ENCODE results near the gene CAMK4. TPM values are rescaled to one million over a fixed set of nuclear protein-coding genes. Genes with fewer than 3 reads are reported as not detected.

CAMK4 gene
- total and polyA plus RNA-seq, 9 of the 15 experiments (the other 6 are each of a cell fraction or from before 2014, with no cell fraction given), result 0.35 TPM; not detected in 8

- Histone ChIP-seq H3K4me2 (ENCODE audit: insufficient read depth, low read length) (peak overlapping the region; percentile 91), H3K27ac (ENCODE audit: extremely low read depth, low read depth, low read length) (peak overlapping the region; percentile 93), H3K4me1 (replicated peaks in 1 of 2; ENCODE audit: control insufficient read depth in 2 of 2, insufficient read depth in 2 of 2, low read length in 2 of 2) (peaks cover 5 to 29% of the 10 kb centered on the region in 2 experiments; a peak in 4 of 5 replicates), H3K9ac (ENCODE audit: insufficient read depth in 1 of 2, low read depth in 2 of 2, low read length in 2 of 2) (peak overlapping the region; percentile 82 to 90), H3K79me2 (ENCODE audit: control insufficient read depth, insufficient read depth, low read length) (peaks cover 54% of the 10 kb centered on the region), H3K36me3 (ENCODE audit: control insufficient read depth, insufficient read depth, low read length) (peaks cover 16% of the 10 kb centered on the region; the same call in 2 of the 3 replicates), H3K9me3 (replicated peaks; ENCODE audit: control insufficient read depth, insufficient read depth, low read depth, low read length) (no peaks in the 10 kb centered on the region), H3K27me3 (ENCODE audit: control insufficient read depth in 2 of 2, insufficient read depth in 2 of 2, low read length in 2 of 2) (no peaks in the 10 kb centered on the region), H3K9me1 (ENCODE audit: control insufficient read depth, insufficient read depth, low read length) (no peaks in the 10 kb centered on the region), H2AFZ (ENCODE audit: low read depth, low read length) (peak overlapping the region; percentile 92), H4K20me1 (replicated peaks; ENCODE audit: control insufficient read depth, insufficient read depth, low read length) (0 out of 2 replicates have a peak, but pooled peaks cover 12% of the 10 kb centered on the region), H3K4me3 (peak overlapping the region; percentile 82)
- under 1% methylated on average over 30 of the region's 32 CpGs for WGBS (ENCODE audit: insufficient coverage, low coverage, missing lambda C conversion rate)
- ATAC-seq (peak; percentile 52), DNase-seq (ENCODE audit: extremely low read depth in 1 of 4, low spot score in 3 of 4) (peak in 1 of 4 experiments; percentile 54), FAIRE-seq (no peak)
- CTCF ChIA-PET (ENCODE audit: low intra/inter-chr PET ratio), result no interaction called here
- BruUV-seq (replicated peaks), result no TSS peak
- intact Hi-C loops (cut with micrococcal nuclease) (loop anchor here (2.0 to 5.0 kb wide), 2 partner anchors 19 to 1810 kb away; no protein-coding TSS in a partner anchor), in situ Hi-C loops (cut with MboI) (loop anchor here (25.0 kb wide), 1 partner anchor 750 kb away; no protein-coding TSS in a partner anchor)
- POLR2A ChIA-PET, result no interaction called here
- TF ChIP-seq ZNF280B (CRISPR knock-in tag; IDR thresholded peaks at IDR 0.05) (no peak), MYC (IDR thresholded peaks at IDR 0.05; ENCODE audit: low read depth, low read length) (no peak), MYC (CRISPR knock-in tag; IDR thresholded peaks at IDR 0.05; ENCODE audit: borderline replicate concordance, low read depth) (peak; percentile 47; the same call in 1 of the 2 replicates), REST (IDR thresholded peaks at IDR 0.05; ENCODE audit: borderline replicate concordance) (no peak), REST (CRISPR knock-in tag; IDR thresholded peaks at IDR 0.05; ENCODE audit: low read depth) (0 out of 2 replicates have a peak, but pooled peaks have one; percentile 53), MITF (IDR thresholded peaks at IDR 0.05) (no peak), RBM25 (IDR thresholded peaks at IDR 0.05; ENCODE audit: low read depth, low read length, severe bottlenecking) (peak; percentile 48), ELF1 (tag; IDR thresholded peaks at IDR 0.05) (0 out of 2 replicates have a peak, but pooled peaks have one; percentile 27), ZBTB43 (CRISPR knock-in tag; IDR thresholded peaks at IDR 0.05) (peak; percentile 29; the same call in 1 of the 2 replicates)
Observed at GRCh38 chr5:111511831-111512374, 287.7 kb downstream of the CAMK4 start.
